ENCODE data around the gene NTNG1. TPM values are rescaled to one million over a fixed set of nuclear protein-coding genes. Genes with fewer than 3 reads are reported as not detected.
A peak's percentile ranks its signal among the peaks of the same experiment; 100 is the strongest.

NTNG1 gene
- total and polyA plus RNA-seq, 10 of the 15 experiments (the other 5 are each of a cell fraction or from before 2014, with no cell fraction given): 0.18 to 2.3 (median 1.1) TPM; not detected in 1

DNA sequence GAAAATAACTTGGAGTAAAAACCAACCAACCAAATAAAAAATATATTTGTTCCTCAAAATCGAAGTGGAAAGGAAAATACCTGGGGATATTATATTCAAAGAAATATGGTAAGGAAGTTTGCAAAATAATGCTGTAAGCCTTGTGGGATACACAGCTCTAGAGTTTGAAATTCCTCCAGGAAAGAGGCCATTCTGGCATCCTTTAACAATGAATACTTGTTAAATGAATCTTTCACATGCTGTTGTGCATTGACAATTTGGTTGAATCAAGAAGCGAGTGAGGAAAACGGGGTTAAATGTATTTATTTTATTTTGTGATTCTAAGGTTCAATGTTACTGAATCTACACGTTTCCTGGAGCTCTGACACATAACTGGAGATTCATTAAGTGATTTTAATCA lies 30.5 kb upstream of the NTNG1 start:
- BruUV-seq (replicated peaks): no TSS peak
- RAD21 ChIA-PET (ENCODE audit: unreplicated experiment): no interaction called here
- WGBS (ENCODE audit: insufficient coverage, insufficient replicate concordance, low lambda C conversion rate, missing lambda C conversion rate): 29% methylated on average over 4 of the region's 4 CpGs
- POLR2A ChIA-PET: no interaction called here
- Histone ChIP-seq H3K79me2 (ENCODE audit: control insufficient read depth, insufficient read depth, low read length) (no peaks in the 10 kb centered on the region), H3K27ac (ENCODE audit: control insufficient read depth, insufficient read depth) (no peak overlapping the region), H3K4me1 (ENCODE audit: control insufficient read depth, insufficient read depth, low read length) (no peaks in the 10 kb centered on the region), H3K9ac (ENCODE audit: control insufficient read depth, insufficient read depth, low read length) (no peak overlapping the region), H3K4me2 (ENCODE audit: control insufficient read depth, insufficient read depth) (no peak overlapping the region), H3K36me3 (ENCODE audit: control insufficient read depth in 2 of 2, insufficient read depth in 2 of 2, low read length in 1 of 2) (no peaks in the 10 kb centered on the region), H3K9me3 (replicated peaks; ENCODE audit: control insufficient read depth, insufficient read depth, low read length) (no peaks in the 10 kb centered on the region), H3K27me3 (replicated peaks in 1 of 2; ENCODE audit: control insufficient read depth in 2 of 2, insufficient read depth in 2 of 2, low read length in 1 of 2) (no peaks in the 10 kb centered on the region), H3K4me3 (no peak overlapping the region), H4K20me1 (ENCODE audit: control insufficient read depth, insufficient read depth) (no peaks in the 10 kb centered on the region), H2AFZ (ENCODE audit: control insufficient read depth, low read depth, low read length) (no peak overlapping the region)
- SMC1A ChIA-PET (ENCODE audit: uncharacterized antibody, unreplicated experiment): interaction anchor here (0.9 to 1.2 kb wide), 2 partner anchors 11 to 24 kb away, joined by 3 read pairs; no protein-coding TSS in a partner anchor
- CTCF ChIA-PET: no interaction called here
- ATAC-seq (no peak), DNase-seq (ENCODE audit: low read depth, low spot score) (no peak), FAIRE-seq (no peak)
- TF ChIP-seq POLR2AphosphoS2 (IDR thresholded peaks at IDR 0.05; ENCODE audit: low read depth, low read length): no peak
- peak in 1 of 2 experiments; percentile 50; a peak in 1 of 4 replicates for TF ChIP-seq ETV6 (conservative IDR thresholded peaks at IDR 0.05 in 1 of 2, IDR thresholded peaks at IDR 0.05 in 1 of 2; ENCODE audit: borderline replicate concordance in 1 of 2, low read depth in 1 of 2)
- in situ Hi-C loops (cut with MboI): no loop called here
- intact Hi-C loops (cut with micrococcal nuclease; ENCODE audit: unreplicated experiment): no loop called here

DNA sequence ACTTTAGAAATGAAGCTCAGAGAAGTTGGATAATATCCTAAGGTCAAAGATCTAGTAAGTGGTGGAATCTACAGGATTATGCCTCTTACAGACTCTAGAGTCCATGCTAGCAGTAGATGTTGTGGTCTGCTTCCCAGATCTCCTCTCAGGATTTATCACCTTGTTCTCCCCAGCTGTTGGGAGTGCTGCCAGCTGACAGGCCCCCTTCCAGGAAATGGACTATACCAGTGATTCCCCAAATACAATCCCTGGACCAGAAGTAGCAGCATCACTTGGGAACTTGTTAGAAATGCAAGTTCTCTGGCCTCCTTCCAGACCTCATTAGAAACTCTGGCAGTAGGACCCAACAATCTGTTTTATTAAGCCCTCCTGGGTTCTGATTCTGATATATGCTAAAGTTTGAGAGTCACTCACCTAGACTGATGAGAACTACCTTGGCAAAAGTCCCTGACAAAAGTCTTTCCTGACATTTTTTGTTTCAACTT lies 24.5 kb upstream of the NTNG1 start:
- ChIA-PET CTCF (no interaction called here), SMC1A (ENCODE audit: uncharacterized antibody, unreplicated experiment) (no interaction called here), POLR2A (no interaction called here), RAD21 (ENCODE audit: unreplicated experiment) (no interaction called here)
- intact Hi-C loops (cut with micrococcal nuclease; ENCODE audit: unreplicated experiment): no loop called here
- Histone ChIP-seq H3K27ac (ENCODE audit: control insufficient read depth, insufficient read depth) (no peak overlapping the region), H3K9me3 (replicated peaks; ENCODE audit: control insufficient read depth, insufficient read depth, low read length) (no peaks in the 10 kb centered on the region), H2AFZ (ENCODE audit: control insufficient read depth, low read depth, low read length) (no peak overlapping the region), H3K36me3 (ENCODE audit: control insufficient read depth in 2 of 2, insufficient read depth in 2 of 2, low read length in 1 of 2) (no peaks in the 10 kb centered on the region), H3K4me1 (ENCODE audit: control insufficient read depth, insufficient read depth, low read length) (no peaks in the 10 kb centered on the region), H3K79me2 (ENCODE audit: control insufficient read depth, insufficient read depth, low read length) (no peaks in the 10 kb centered on the region), H3K4me2 (ENCODE audit: control insufficient read depth, insufficient read depth) (no peak overlapping the region), H3K4me3 (no peak overlapping the region), H4K20me1 (ENCODE audit: control insufficient read depth, insufficient read depth) (no peaks in the 10 kb centered on the region), H3K27me3 (replicated peaks in 1 of 2; ENCODE audit: control insufficient read depth in 2 of 2, insufficient read depth in 2 of 2, low read length in 1 of 2) (no peaks in the 10 kb centered on the region), H3K9ac (ENCODE audit: control insufficient read depth, insufficient read depth, low read length) (no peak overlapping the region)
- no peak for ATAC-seq
- in situ Hi-C loops (cut with MboI): no loop called here
- DNase-seq (ENCODE audit: low read depth, low spot score): no peak
- BruUV-seq (replicated peaks): no TSS peak
- FAIRE-seq: no peak
- TF ChIP-seq EGR1 (IDR thresholded peaks at IDR 0.05; ENCODE audit: borderline replicate concordance in 1 of 2, low read depth in 2 of 2, low read length in 2 of 2): no peak
- TF ChIP-seq SMAD1 (IDR thresholded peaks at IDR 0.05; ENCODE audit: low read depth, partially characterized antibody): no peak
- TF ChIP-seq ZSCAN29 (IDR thresholded peaks at IDR 0.05): no peak
- no peak for TF ChIP-seq KLF5 (IDR thresholded peaks at IDR 0.05; ENCODE audit: partially characterized antibody)
- no peak for TF ChIP-seq TCF3 (IDR thresholded peaks at IDR 0.05; ENCODE audit: borderline replicate concordance, insufficient read depth, low read depth, low read length)
- no peak for TF ChIP-seq ATF7 (IDR thresholded peaks at IDR 0.05; ENCODE audit: low read depth)
- TF ChIP-seq, protein P1, sequence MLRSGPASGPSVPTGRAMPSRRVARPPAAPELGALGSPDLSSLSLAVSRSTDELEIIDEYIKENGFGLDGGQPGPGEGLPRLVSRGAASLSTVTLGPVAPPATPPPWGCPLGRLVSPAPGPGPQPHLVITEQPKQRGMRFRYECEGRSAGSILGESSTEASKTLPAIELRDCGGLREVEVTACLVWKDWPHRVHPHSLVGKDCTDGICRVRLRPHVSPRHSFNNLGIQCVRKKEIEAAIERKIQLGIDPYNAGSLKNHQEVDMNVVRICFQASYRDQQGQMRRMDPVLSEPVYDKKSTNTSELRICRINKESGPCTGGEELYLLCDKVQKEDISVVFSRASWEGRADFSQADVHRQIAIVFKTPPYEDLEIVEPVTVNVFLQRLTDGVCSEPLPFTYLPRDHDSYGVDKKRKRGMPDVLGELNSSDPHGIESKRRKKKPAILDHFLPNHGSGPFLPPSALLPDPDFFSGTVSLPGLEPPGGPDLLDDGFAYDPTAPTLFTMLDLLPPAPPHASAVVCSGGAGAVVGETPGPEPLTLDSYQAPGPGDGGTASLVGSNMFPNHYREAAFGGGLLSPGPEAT (IDR thresholded peaks at IDR 0.05; ENCODE audit: low read depth): no peak
- TF ChIP-seq ZNF384 (IDR thresholded peaks at IDR 0.05; ENCODE audit: borderline replicate concordance, low read depth, low read length): no peak
- TF ChIP-seq, protein P2, sequence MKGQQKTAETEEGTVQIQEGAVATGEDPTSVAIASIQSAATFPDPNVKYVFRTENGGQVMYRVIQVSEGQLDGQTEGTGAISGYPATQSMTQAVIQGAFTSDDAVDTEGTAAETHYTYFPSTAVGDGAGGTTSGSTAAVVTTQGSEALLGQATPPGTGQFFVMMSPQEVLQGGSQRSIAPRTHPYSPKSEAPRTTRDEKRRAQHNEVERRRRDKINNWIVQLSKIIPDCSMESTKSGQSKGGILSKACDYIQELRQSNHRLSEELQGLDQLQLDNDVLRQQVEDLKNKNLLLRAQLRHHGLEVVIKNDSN (IDR thresholded peaks at IDR 0.05; ENCODE audit: borderline replicate concordance, extremely low read length, insufficient read depth, low read depth, low read length): no peak
- no peak for TF ChIP-seq ZBED1 (IDR thresholded peaks at IDR 0.05; ENCODE audit: borderline replicate concordance)
- TF ChIP-seq MYC (IDR thresholded peaks at IDR 0.05; ENCODE audit: insufficient read depth, insufficient read length, insufficient replicate concordance, low read length, severe bottlenecking): no peak
- no peak for TF ChIP-seq KAT2A (conservative IDR thresholded peaks at IDR 0.05; ENCODE audit: control insufficient read depth, low read depth, low read length)
